ENCODE measurements around the gene CENPVL2. TPM values are rescaled to one million over a fixed set of nuclear protein-coding genes. Genes with fewer than 3 reads are reported as not detected.

The CENPVL2 gene
- total and polyA plus RNA-seq, 9 of the 15 experiments (the other 6 are each of a cell fraction or from before 2014, with no cell fraction given), result not detected

DNA sequence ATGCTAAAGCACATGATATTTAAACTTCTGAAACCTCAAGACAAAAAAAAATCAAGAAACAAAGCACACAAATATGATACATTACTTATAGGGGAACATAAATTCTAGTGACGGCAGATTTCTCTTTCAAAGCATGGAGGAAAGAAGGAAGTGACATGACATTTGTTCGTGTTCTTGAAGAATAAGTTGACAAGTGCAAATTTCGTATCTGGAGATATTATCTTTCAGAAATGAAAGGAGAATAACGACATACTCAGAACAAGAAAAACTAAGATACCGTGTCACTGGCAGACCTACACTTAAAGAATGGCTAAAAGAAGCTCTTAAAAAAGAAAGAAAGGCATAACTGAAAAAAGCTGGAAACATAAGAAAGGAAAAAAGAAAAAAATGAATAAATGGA is 16.6 kb downstream of the CENPVL2 start:
- no TSS peak for BruUV-seq (replicated peaks)
- no peak overlapping the region for H3K4me3 ChIP-seq
- 3% methylated on average over 5 of the region's 5 CpGs for WGBS (ENCODE audit: insufficient coverage, low coverage, missing lambda C conversion rate)
- ATAC-seq (no peak), DNase-seq (ENCODE audit: extremely low read depth in 1 of 4, low spot score in 3 of 4) (no peak), FAIRE-seq (no peak)
- no peaks in the 10 kb centered on the region for H3K9me3 ChIP-seq (replicated peaks; ENCODE audit: control insufficient read depth, insufficient read depth, low read depth, low read length)
- no peak overlapping the region for H2AFZ ChIP-seq (ENCODE audit: low read depth, low read length)
- CTCF ChIA-PET (ENCODE audit: low intra/inter-chr PET ratio), result no interaction called here
- intact Hi-C loops (cut with micrococcal nuclease), result no loop called here
- no peak for TF ChIP-seq NFYB (IDR thresholded peaks at IDR 0.05; ENCODE audit: extremely low read depth, insufficient read length)
- TF ChIP-seq, protein P1, sequence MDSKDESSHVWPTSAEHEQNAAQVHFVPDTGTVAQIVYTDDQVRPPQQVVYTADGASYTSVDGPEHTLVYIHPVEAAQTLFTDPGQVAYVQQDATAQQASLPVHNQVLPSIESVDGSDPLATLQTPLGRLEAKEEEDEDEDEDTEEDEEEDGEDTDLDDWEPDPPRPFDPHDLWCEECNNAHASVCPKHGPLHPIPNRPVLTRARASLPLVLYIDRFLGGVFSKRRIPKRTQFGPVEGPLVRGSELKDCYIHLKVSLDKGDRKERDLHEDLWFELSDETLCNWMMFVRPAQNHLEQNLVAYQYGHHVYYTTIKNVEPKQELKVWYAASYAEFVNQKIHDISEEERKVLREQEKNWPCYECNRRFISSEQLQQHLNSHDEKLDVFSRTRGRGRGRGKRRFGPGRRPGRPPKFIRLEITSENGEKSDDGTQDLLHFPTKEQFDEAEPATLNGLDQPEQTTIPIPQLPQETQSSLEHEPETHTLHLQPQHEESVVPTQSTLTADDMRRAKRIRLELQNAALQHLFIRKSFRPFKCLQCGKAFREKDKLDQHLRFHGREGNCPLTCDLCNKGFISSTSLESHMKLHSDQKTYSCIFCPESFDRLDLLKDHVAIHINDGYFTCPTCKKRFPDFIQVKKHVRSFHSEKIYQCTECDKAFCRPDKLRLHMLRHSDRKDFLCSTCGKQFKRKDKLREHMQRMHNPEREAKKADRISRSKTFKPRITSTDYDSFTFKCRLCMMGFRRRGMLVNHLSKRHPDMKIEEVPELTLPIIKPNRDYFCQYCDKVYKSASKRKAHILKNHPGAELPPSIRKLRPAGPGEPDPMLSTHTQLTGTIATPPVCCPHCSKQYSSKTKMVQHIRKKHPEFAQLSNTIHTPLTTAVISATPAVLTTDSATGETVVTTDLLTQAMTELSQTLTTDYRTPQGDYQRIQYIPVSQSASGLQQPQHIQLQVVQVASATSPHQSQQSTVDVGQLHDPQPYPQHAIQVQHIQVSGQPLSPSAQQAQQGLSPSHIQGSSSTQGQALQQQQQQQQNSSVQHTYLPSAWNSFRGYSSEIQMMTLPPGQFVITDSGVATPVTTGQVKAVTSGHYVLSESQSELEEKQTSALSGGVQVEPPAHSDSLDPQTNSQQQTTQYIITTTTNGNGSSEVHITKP (IDR thresholded peaks at IDR 0.05; ENCODE audit: partially characterized antibody), result no peak
- TF ChIP-seq MEIS2 (IDR thresholded peaks at IDR 0.05; ENCODE audit: partially characterized antibody), result no peak
- TF ChIP-seq ZNF282 (CRISPR knock-in tag; IDR thresholded peaks at IDR 0.05), result no peak
- TF ChIP-seq, protein P2, sequence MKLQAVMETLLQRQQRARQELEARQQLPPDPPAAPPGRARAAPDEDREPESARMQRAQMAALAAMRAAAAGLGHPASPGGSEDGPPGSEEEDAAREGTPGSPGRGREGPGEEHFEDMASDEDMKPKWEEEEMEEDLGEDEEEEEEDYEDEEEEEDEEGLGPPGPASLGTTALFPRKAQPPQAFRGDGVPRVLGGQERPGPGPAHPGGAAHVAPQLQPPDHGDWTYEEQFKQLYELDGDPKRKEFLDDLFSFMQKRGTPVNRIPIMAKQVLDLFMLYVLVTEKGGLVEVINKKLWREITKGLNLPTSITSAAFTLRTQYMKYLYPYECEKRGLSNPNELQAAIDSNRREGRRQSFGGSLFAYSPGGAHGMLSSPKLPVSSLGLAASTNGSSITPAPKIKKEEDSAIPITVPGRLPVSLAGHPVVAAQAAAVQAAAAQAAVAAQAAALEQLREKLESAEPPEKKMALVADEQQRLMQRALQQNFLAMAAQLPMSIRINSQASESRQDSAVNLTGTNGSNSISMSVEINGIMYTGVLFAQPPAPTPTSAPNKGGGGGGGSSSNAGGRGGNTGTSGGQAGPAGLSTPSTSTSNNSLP (IDR thresholded peaks at IDR 0.05; ENCODE audit: borderline replicate concordance, low read depth, low read length), result no peak
- TF ChIP-seq, protein P3, sequence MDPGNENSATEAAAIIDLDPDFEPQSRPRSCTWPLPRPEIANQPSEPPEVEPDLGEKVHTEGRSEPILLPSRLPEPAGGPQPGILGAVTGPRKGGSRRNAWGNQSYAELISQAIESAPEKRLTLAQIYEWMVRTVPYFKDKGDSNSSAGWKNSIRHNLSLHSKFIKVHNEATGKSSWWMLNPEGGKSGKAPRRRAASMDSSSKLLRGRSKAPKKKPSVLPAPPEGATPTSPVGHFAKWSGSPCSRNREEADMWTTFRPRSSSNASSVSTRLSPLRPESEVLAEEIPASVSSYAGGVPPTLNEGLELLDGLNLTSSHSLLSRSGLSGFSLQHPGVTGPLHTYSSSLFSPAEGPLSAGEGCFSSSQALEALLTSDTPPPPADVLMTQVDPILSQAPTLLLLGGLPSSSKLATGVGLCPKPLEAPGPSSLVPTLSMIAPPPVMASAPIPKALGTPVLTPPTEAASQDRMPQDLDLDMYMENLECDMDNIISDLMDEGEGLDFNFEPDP (CRISPR knock-in tag; IDR thresholded peaks at IDR 0.05), result no peak
- no peak for TF ChIP-seq DPF2 (IDR thresholded peaks at IDR 0.05)
- TF ChIP-seq, protein P4, sequence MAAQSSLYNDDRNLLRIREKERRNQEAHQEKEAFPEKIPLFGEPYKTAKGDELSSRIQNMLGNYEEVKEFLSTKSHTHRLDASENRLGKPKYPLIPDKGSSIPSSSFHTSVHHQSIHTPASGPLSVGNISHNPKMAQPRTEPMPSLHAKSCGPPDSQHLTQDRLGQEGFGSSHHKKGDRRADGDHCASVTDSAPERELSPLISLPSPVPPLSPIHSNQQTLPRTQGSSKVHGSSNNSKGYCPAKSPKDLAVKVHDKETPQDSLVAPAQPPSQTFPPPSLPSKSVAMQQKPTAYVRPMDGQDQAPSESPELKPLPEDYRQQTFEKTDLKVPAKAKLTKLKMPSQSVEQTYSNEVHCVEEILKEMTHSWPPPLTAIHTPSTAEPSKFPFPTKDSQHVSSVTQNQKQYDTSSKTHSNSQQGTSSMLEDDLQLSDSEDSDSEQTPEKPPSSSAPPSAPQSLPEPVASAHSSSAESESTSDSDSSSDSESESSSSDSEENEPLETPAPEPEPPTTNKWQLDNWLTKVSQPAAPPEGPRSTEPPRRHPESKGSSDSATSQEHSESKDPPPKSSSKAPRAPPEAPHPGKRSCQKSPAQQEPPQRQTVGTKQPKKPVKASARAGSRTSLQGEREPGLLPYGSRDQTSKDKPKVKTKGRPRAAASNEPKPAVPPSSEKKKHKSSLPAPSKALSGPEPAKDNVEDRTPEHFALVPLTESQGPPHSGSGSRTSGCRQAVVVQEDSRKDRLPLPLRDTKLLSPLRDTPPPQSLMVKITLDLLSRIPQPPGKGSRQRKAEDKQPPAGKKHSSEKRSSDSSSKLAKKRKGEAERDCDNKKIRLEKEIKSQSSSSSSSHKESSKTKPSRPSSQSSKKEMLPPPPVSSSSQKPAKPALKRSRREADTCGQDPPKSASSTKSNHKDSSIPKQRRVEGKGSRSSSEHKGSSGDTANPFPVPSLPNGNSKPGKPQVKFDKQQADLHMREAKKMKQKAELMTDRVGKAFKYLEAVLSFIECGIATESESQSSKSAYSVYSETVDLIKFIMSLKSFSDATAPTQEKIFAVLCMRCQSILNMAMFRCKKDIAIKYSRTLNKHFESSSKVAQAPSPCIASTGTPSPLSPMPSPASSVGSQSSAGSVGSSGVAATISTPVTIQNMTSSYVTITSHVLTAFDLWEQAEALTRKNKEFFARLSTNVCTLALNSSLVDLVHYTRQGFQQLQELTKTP (IDR thresholded peaks at IDR 0.05; ENCODE audit: low read depth in 1 of 2, partially characterized antibody in 2 of 2), result no peak
- TF ChIP-seq ZNF143 (CRISPR knock-in tag; IDR thresholded peaks at IDR 0.05), result no peak
- TF ChIP-seq SNIP1 (IDR thresholded peaks at IDR 0.05; ENCODE audit: low read depth), result no peak
- TF ChIP-seq NCOR1 (IDR thresholded peaks at IDR 0.05), result no peak
- H4K20me1 ChIP-seq (replicated peaks; ENCODE audit: control insufficient read depth, insufficient read depth, low read length), result no peaks in the 10 kb centered on the region
- no peaks in the 10 kb centered on the region for H3K27me3 ChIP-seq (ENCODE audit: control insufficient read depth in 2 of 2, insufficient read depth in 2 of 2, low read length in 2 of 2)
- H3K9ac ChIP-seq (ENCODE audit: insufficient read depth in 1 of 2, low read depth in 2 of 2, low read length in 2 of 2), result no peak overlapping the region
- no peaks in the 10 kb centered on the region for H3K9me1 ChIP-seq (ENCODE audit: control insufficient read depth, insufficient read depth, low read length)
- in situ Hi-C loops (cut with MboI), result no loop called here
- no peak overlapping the region for H3K27ac ChIP-seq (ENCODE audit: extremely low read depth, low read depth, low read length)
- H3K36me3 ChIP-seq (ENCODE audit: control insufficient read depth, insufficient read depth, low read length), result no peaks in the 10 kb centered on the region
- no peaks in the 10 kb centered on the region for H3K79me2 ChIP-seq (ENCODE audit: control insufficient read depth, insufficient read depth, low read length)
- H3K4me1 ChIP-seq (replicated peaks in 1 of 2; ENCODE audit: control insufficient read depth in 2 of 2, insufficient read depth in 2 of 2, low read length in 2 of 2), result no peaks in the 10 kb centered on the region
- POLR2A ChIA-PET, result no interaction called here
- H3K4me2 ChIP-seq (ENCODE audit: insufficient read depth, low read length), result no peak overlapping the region

All from K562 (cell line).